ENCODE data around the gene PGAP3. TPM values are rescaled to one million over a fixed set of nuclear protein-coding genes. Genes with fewer than 3 reads are reported as not detected.

PGAP3 gene
- total and polyA plus RNA-seq, 9 donors = 16.0 to 21.0 (median 18.0) TPM

DNA sequence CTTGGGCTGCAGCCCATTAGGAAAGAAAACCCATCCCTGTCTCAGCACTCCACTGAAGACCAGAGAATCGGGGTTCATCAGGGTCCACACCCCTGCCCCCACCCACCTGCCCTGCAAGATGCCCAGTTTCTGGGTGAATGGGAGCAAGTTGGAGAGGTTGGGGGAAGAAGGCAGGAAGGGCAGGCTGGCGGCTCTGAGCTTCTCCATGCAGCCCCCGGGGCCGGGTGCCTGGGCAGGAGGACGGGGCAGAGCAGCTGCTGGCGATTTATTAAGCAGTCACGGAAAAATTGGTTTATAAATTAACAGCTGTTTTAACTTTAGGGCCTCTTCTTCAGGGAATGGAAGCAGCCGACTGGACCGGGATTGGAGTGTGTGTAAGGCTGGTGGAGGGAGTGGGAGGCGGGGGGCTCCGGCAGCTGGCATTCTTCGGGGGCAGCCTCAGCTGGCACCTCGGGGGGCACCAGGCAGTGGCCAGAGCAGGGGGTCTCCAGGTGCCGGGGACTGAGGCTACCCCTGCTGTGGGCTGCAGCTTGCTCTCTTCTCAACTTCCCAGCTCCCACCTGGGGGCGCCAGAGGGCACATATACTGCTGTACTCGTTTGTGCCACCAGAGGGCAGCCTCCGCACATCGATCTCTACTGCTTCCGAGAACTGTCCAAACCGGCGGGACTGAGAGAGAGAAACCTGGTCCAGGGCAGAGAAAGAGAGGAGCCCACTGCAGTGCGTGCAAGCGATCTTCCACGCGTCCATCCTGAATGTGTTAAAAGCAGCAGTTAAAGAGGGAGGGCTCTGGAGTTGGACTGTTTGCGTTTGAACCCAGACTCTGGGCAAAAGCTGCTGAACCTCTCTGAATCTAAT, 66.1 kb downstream of the PGAP3 start:
- H3K36me3 ChIP-seq (ENCODE audit: control insufficient read depth, insufficient read depth, low read length) = no peaks in the 10 kb centered on the region
- peak; percentile 89 for DNase-seq
- no peaks in the 10 kb centered on the region for H3K9me3 ChIP-seq (replicated peaks; ENCODE audit: control insufficient read depth, low read depth, low read length)
- 7% methylated on average over 21 of the region's 26 CpGs for WGBS (ENCODE audit: insufficient coverage)
- peaks cover 62% of the 10 kb centered on the region for H3K27me3 ChIP-seq (ENCODE audit: control insufficient read depth, insufficient read depth, low read length)
- no peak overlapping the region for H3K27ac ChIP-seq (ENCODE audit: low read length)
- peaks cover 33% of the 10 kb centered on the region for H3K4me1 ChIP-seq (ENCODE audit: control insufficient read depth, insufficient read depth, low read length)
- no peak overlapping the region for H3K4me3 ChIP-seq (ENCODE audit: low read length)

Other genes with a start within 250 kb of the PGAP3 start
- gene MED1, start 236.8 kb downstream of the PGAP3 start, total RNA-seq = 18.5 TPM
- 10 to 100 TPM; 20.4 to 34.2 (median 27.4) TPM for gene MED1, start 236.8 kb downstream of the PGAP3 start, polyA plus RNA-seq (ENCODE audit: insufficient read depth in 1 of 8, insufficient read length in 8 of 8, low replicate concordance in 1 of 8)
- 26.8 TPM for gene CDK12, start 226.6 kb downstream of the PGAP3 start, total RNA-seq
- gene CDK12, start 226.6 kb downstream of the PGAP3 start, polyA plus RNA-seq (ENCODE audit: insufficient read depth in 1 of 8, insufficient read length in 8 of 8, low replicate concordance in 1 of 8) = 10 to 100 TPM; 24.1 to 34.0 (median 27.4) TPM
- gene NEUROD2, start 80.1 kb downstream of the PGAP3 start, total RNA-seq = not detected
- gene NEUROD2, start 80.1 kb downstream of the PGAP3 start, polyA plus RNA-seq (ENCODE audit: insufficient read depth in 1 of 8, insufficient read length in 8 of 8, low replicate concordance in 1 of 8) = under 1 TPM in 7 of 8 donors, not detected in 1; 0.01 to 0.11 (median 0.05) TPM
- gene PPP1R1B, start 61.1 kb downstream of the PGAP3 start, total RNA-seq = 1.7 TPM
- 1 to 10 TPM in 5 of 8 donors, under 1 TPM in 3; 0.56 to 2.9 (median 1.3) TPM for gene PPP1R1B, start 61.1 kb downstream of the PGAP3 start, polyA plus RNA-seq (ENCODE audit: insufficient read depth in 1 of 8, insufficient read length in 8 of 8, low replicate concordance in 1 of 8)
- 12.5 TPM for gene STARD3, start 50.9 kb downstream of the PGAP3 start, total RNA-seq
- gene STARD3, start 50.9 kb downstream of the PGAP3 start, polyA plus RNA-seq (ENCODE audit: insufficient read depth in 1 of 8, insufficient read length in 8 of 8, low replicate concordance in 1 of 8) = 10 to 100 TPM; 29.1 to 41.5 (median 32.9) TPM
- 286 TPM for gene TCAP, start 22.7 kb downstream of the PGAP3 start, total RNA-seq
- 100 to 1,000 TPM; 212 to 460 (median 330) TPM for gene TCAP, start 22.7 kb downstream of the PGAP3 start, polyA plus RNA-seq (ENCODE audit: insufficient read depth in 1 of 8, insufficient read length in 8 of 8, low replicate concordance in 1 of 8)
- 3.2 TPM for gene PNMT, start 19.6 kb downstream of the PGAP3 start, total RNA-seq
- 1 to 10 TPM; 1.7 to 6.6 (median 3.6) TPM for gene PNMT, start 19.6 kb downstream of the PGAP3 start, polyA plus RNA-seq (ENCODE audit: insufficient read depth in 1 of 8, insufficient read length in 8 of 8, low replicate concordance in 1 of 8)
- gene ERBB2, start 12.0 kb upstream of the PGAP3 start, total RNA-seq = 80.4 TPM
- 100 to 1,000 TPM; 114 to 171 (median 124) TPM for gene ERBB2, start 12.0 kb upstream of the PGAP3 start, polyA plus RNA-seq (ENCODE audit: insufficient read depth in 1 of 8, insufficient read length in 8 of 8, low replicate concordance in 1 of 8)
- gene MIEN1, start 42.5 kb upstream of the PGAP3 start, total RNA-seq = 17.9 TPM
- 10 to 100 TPM; 17.5 to 23.5 (median 20.9) TPM for gene MIEN1, start 42.5 kb upstream of the PGAP3 start, polyA plus RNA-seq (ENCODE audit: insufficient read depth in 1 of 8, insufficient read length in 8 of 8, low replicate concordance in 1 of 8)
- 0.40 TPM for gene GRB7, start 49.9 kb upstream of the PGAP3 start, total RNA-seq
- 1 to 10 TPM in 2 of 8 donors, under 1 TPM in 6; 0.15 to 3.0 (median 0.61) TPM for gene GRB7, start 49.9 kb upstream of the PGAP3 start, polyA plus RNA-seq (ENCODE audit: insufficient read depth in 1 of 8, insufficient read length in 8 of 8, low replicate concordance in 1 of 8)
- 0.18 TPM for gene IKZF3, start 176.3 kb upstream of the PGAP3 start, total RNA-seq
- under 1 TPM; 0.09 to 0.38 (median 0.15) TPM for gene IKZF3, start 176.3 kb upstream of the PGAP3 start, polyA plus RNA-seq (ENCODE audit: insufficient read depth in 1 of 8, insufficient read length in 8 of 8, low replicate concordance in 1 of 8)
- not detected for gene ZPBP2, start 180.1 kb upstream of the PGAP3 start, total RNA-seq
- under 1 TPM in 1 of 8 donors, not detected in 7; 0.09 TPM for gene ZPBP2, start 180.1 kb upstream of the PGAP3 start, polyA plus RNA-seq (ENCODE audit: insufficient read depth in 1 of 8, insufficient read length in 8 of 8, low replicate concordance in 1 of 8)
- 5.2 TPM for gene GSDMB, start 230.6 kb upstream of the PGAP3 start, total RNA-seq
- 10 to 100 TPM in 3 of 8 donors, 1 to 10 TPM in 5; 3.9 to 13.7 (median 8.6) TPM for gene GSDMB, start 230.6 kb upstream of the PGAP3 start, polyA plus RNA-seq (ENCODE audit: insufficient read depth in 1 of 8, insufficient read length in 8 of 8, low replicate concordance in 1 of 8)
- gene ORMDL3, start 239.5 kb upstream of the PGAP3 start, total RNA-seq = 55.6 TPM
- 10 to 100 TPM; 32.7 to 49.8 (median 37.6) TPM for gene ORMDL3, start 239.5 kb upstream of the PGAP3 start, polyA plus RNA-seq (ENCODE audit: insufficient read depth in 1 of 8, insufficient read length in 8 of 8, low replicate concordance in 1 of 8)
- gene LRRC3C, start 239.7 kb upstream of the PGAP3 start, total RNA-seq = not detected
- under 1 TPM in 1 of 8 donors, not detected in 7; 0.18 TPM for gene LRRC3C, start 239.7 kb upstream of the PGAP3 start, polyA plus RNA-seq (ENCODE audit: insufficient read depth in 1 of 8, insufficient read length in 8 of 8, low replicate concordance in 1 of 8)

All from muscle of leg (tissue), 11 donors.